Activated naive CD4-positive, alpha-beta T cell treated with Interleukin-2 at 50 U/mL for 16 hours (primary cell): Measurements from ENCODE around the gene C5.
"Not testable (repeated sequence)": the region's sequence is repeated elsewhere in the genome, so short reads cannot be mapped to it uniquely, and the experiment has no call there.

Experiments
- DNase-seq: peaks from one replicate; pipeline ENCODE4 v3.0.0-alpha.2; 2020

Gene C5

GRCh38 chr9:121048175-121048574 lies 1.9 kb downstream of the C5 start:
- DNase-seq: no peak

- DNase-seq: no peak
Observed at GRCh38 chr9:121038804-121039203, 11.3 kb downstream of the C5 start.

- DNase-seq: no peak
Observed at GRCh38 chr9:121038362-121038761, 11.7 kb downstream of the C5 start.

GRCh38 chr9:121035717-121036116 lies 14.4 kb downstream of the C5 start:
- DNase-seq: not testable (repeated sequence)

GRCh38 chr9:121034529-121034928 lies 15.5 kb downstream of the C5 start:
- DNase-seq: no peak

GRCh38 chr9:121029469-121029868 lies 20.6 kb downstream of the C5 start:
- no peak for DNase-seq

- not testable (repeated sequence) for DNase-seq
Observed at GRCh38 chr9:121028285-121028684, 21.8 kb downstream of the C5 start.

GRCh38 chr9:121026768-121027167 lies 23.3 kb downstream of the C5 start:
- DNase-seq: no peak

GRCh38 chr9:121026260-121026691 lies 23.8 kb downstream of the C5 start:
- no peak for DNase-seq

- no peak for DNase-seq
Observed at GRCh38 chr9:121024237-121024636, 25.8 kb downstream of the C5 start.

- DNase-seq: no peak
Observed at GRCh38 chr9:121023064-121023463, 27.0 kb downstream of the C5 start.

- DNase-seq: no peak
Observed at GRCh38 chr9:121021301-121021700, 28.8 kb downstream of the C5 start.

- no peak for DNase-seq
Observed at GRCh38 chr9:121019273-121019672, 30.8 kb downstream of the C5 start.

GRCh38 chr9:121013911-121014310 lies 36.2 kb downstream of the C5 start:
- no peak for DNase-seq

GRCh38 chr9:121009650-121010049 lies 40.4 kb downstream of the C5 start:
- DNase-seq: no peak

- DNase-seq: no peak
Observed at GRCh38 chr9:120999317-120999716, 50.8 kb downstream of the C5 start.

GRCh38 chr9:120998111-120998510 lies 52.0 kb downstream of the C5 start:
- no peak for DNase-seq

- DNase-seq: no peak
Observed at GRCh38 chr9:120997502-120997901, 52.6 kb downstream of the C5 start.

GRCh38 chr9:120996409-120996808 lies 53.7 kb downstream of the C5 start:
- DNase-seq: no peak

GRCh38 chr9:120989065-120989464 lies 61.0 kb downstream of the C5 start:
- no peak for DNase-seq

- DNase-seq: no peak
Observed at GRCh38 chr9:120985819-120986222, 64.3 kb downstream of the C5 start.

- no peak for DNase-seq
Observed at GRCh38 chr9:120983259-120983837, 66.7 kb downstream of the C5 start.

- DNase-seq: no peak
Observed at GRCh38 chr9:120982836-120983235, 67.2 kb downstream of the C5 start.

- DNase-seq: no peak
Observed at GRCh38 chr9:120980951-120981350, 69.1 kb downstream of the C5 start.

GRCh38 chr9:120979797-120980196 lies 70.3 kb downstream of the C5 start:
- no peak for DNase-seq

GRCh38 chr9:120978987-120979386 lies 71.1 kb downstream of the C5 start:
- DNase-seq: no peak
